Progenitor cell of endocrine pancreas (in vitro differentiated cells): ENCODE results near the gene JRKL. TPM values are rescaled to one million over a fixed set of nuclear protein-coding genes. Genes with fewer than 3 reads are reported as not detected.

Source experiments
- DNase-seq: peaks from one replicate; pipeline ENCODE4 v3.0.0; 2021; ENCODE audit warnings: low spot score; ENCODE audit not compliant: unreplicated experiment
- H3K27ac Mint-ChIP-seq: 2 replicates; pipeline ENCODE4 v1.8.0; 2021; ENCODE audit warnings: mild to moderate bottlenecking, moderate library complexity, mixed read lengths
- H3K27me3 Mint-ChIP-seq: 2 replicates; pipeline ENCODE4 v1.8.0; 2021; ENCODE audit warnings: mixed read lengths
- H3K36me3 Mint-ChIP-seq: 2 replicates; pipeline ENCODE4 v1.8.0; 2022; ENCODE audit warnings: mixed read lengths; ENCODE audit not compliant: insufficient read depth
- H3K4me1 Mint-ChIP-seq: 2 replicates; pipeline ENCODE4 v1.8.0; 2021; ENCODE audit warnings: low read depth, mixed read lengths
- H3K4me3 Mint-ChIP-seq: 2 replicates; pipeline ENCODE4 v1.8.0; 2021; ENCODE audit warnings: low read depth, mild to moderate bottlenecking, moderate library complexity, mixed read lengths
- H3K9me3 Mint-ChIP-seq: 2 replicates; pipeline ENCODE4 v1.8.0; 2021; ENCODE audit warnings: low read depth, mixed read lengths
- total RNA-seq: library from RNA; stranded (reverse); gene quantifications from 2 replicates; pipeline ENCODE4 v1.2.1, GENCODE V29; 2021
- TF ChIP-seq, protein P1 (sequence below): fragments of 200-600 bp; sonication (generic); IDR thresholded peaks from one replicate; pipeline ENCODE4 v1.5.0; 2021; ENCODE audit warnings: antibody characterized with exemption, mild to moderate bottlenecking; ENCODE audit not compliant: unreplicated experiment

The JRKL gene
- total RNA-seq, 1 donor from 2014 or later: 10.6 TPM

DNA sequence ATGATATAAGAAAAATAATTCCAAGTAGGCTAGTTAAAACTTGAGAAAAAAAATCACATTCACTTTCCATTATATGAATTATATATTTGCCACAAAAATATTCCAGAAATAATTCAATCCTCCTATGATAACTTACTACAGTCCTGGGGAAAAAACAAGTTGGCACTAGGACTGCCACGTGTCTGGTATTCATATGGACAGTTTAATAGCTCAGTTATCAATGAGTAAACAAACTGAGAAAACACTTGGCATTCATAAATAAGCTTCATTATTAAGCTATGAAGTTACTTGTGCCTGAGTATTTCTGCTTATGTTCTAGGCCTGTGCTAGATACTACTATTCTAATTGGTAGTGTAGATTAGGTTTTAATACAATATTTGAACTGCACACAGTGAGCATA is 24.3 kb upstream of the JRKL start:
- H3K4me3 Mint-ChIP-seq: no peak overlapping the region
- DNase-seq: no peak
- peaks cover 7% of the 10 kb centered on the region for H3K9me3 Mint-ChIP-seq
- no peaks in the 10 kb centered on the region for H3K27me3 Mint-ChIP-seq
- H3K27ac Mint-ChIP-seq: no peak overlapping the region
- TF ChIP-seq, protein P1, sequence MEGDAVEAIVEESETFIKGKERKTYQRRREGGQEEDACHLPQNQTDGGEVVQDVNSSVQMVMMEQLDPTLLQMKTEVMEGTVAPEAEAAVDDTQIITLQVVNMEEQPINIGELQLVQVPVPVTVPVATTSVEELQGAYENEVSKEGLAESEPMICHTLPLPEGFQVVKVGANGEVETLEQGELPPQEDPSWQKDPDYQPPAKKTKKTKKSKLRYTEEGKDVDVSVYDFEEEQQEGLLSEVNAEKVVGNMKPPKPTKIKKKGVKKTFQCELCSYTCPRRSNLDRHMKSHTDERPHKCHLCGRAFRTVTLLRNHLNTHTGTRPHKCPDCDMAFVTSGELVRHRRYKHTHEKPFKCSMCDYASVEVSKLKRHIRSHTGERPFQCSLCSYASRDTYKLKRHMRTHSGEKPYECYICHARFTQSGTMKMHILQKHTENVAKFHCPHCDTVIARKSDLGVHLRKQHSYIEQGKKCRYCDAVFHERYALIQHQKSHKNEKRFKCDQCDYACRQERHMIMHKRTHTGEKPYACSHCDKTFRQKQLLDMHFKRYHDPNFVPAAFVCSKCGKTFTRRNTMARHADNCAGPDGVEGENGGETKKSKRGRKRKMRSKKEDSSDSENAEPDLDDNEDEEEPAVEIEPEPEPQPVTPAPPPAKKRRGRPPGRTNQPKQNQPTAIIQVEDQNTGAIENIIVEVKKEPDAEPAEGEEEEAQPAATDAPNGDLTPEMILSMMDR: no peak
- H3K36me3 Mint-ChIP-seq: peaks cover 24% of the 10 kb centered on the region
- no peaks in the 10 kb centered on the region for H3K4me1 Mint-ChIP-seq

DNA sequence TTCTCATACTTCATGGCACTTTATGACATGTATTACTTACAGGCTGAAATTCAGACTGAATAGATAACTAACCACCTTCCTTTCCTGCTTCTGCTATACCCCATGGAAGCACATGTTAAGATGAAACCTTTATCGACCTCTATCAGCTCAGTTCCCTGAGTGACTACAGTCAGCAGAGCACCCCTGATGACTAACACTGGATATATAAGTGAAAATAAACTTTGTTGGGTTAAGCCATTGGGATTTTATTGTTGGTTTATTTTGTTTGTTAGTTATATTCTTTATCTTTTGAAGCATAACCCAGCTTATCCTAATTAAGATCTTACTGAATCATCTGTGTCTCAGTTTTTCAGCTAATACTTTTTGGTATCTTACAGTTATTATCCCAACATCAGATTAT is 23.8 kb upstream of the JRKL start:
- TF ChIP-seq, protein P1: no peak
- Mint-ChIP-seq H3K27me3 (no peaks in the 10 kb centered on the region), H3K4me1 (no peaks in the 10 kb centered on the region), H3K36me3 (peaks cover 28% of the 10 kb centered on the region), H3K27ac (no peak overlapping the region), H3K9me3 (peaks cover 7% of the 10 kb centered on the region), H3K4me3 (no peak overlapping the region)
- no peak for DNase-seq

DNA sequence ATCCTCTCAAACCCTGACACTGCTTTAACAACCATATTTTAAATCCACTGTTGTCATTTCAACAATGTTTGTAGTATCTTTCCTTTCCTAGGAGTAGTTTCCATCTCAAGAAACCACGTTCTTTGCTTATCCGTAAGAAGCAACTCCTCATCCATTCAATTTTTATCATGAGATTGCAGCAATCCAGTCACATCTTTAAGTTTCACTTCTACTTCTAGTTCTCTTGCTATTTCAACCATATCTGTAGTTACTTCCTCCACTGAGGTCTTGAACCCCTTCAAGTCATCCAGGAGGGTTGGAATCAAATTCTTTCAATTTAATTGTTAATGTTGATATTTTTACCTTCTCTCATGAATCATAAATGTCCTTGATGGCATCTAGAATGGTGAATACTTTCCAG is 22.5 kb upstream of the JRKL start:
- H3K36me3 Mint-ChIP-seq: peaks cover 33% of the 10 kb centered on the region
- DNase-seq: no peak
- no peak overlapping the region for H3K27ac Mint-ChIP-seq
- H3K4me3 Mint-ChIP-seq: no peak overlapping the region
- no peaks in the 10 kb centered on the region for H3K27me3 Mint-ChIP-seq
- H3K9me3 Mint-ChIP-seq: peaks cover 10% of the 10 kb centered on the region
- H3K4me1 Mint-ChIP-seq: peaks cover 3% of the 10 kb centered on the region
- TF ChIP-seq, protein P1: no peak

DNA sequence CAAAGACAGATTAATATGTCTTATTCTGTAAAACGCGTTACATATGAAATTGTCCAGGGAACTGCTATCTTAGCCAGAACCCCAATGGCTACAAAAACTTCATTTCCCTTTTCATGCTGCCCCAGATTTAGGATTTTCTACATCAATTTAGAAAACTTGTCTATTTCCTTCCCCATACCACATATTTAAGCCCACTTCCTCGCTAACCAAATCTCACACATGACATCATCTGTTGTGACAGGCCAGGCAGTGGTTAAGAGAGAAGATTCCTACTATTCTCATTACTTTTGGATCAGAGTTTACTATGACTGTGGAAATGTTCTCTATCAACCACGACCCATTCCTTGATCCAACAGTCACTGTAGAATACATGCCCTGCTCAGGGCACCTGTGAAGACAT is 16.0 kb upstream of the JRKL start:
- no peak for DNase-seq
- H3K27me3 Mint-ChIP-seq: no peaks in the 10 kb centered on the region
- no peak overlapping the region for H3K4me3 Mint-ChIP-seq
- H3K9me3 Mint-ChIP-seq: peaks cover 9% of the 10 kb centered on the region
- TF ChIP-seq, protein P1: no peak
- H3K36me3 Mint-ChIP-seq: peaks cover 26% of the 10 kb centered on the region
- no peak overlapping the region for H3K27ac Mint-ChIP-seq
- H3K4me1 Mint-ChIP-seq: peaks cover 3% of the 10 kb centered on the region

DNA sequence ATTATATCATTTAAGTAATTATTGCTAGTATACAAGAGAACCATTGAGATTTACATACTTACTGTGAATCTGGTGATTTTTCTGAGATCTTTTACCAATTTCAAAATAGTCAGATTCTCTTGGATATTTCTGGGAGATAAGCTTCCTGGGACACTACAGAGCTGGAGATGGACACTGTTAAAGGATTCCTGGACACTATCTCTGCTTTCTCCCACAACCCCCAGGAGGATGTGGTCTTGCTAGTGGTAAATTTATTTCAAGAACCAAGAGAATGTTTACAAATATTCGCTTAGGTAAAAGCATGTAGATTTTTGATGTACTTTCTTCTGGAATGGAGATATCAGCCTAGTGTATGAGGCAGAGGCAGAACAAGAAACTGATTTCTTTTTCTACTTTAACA is 13.0 kb upstream of the JRKL start:
- no peak for DNase-seq
- H3K27ac Mint-ChIP-seq: no peak overlapping the region
- H3K27me3 Mint-ChIP-seq: no peaks in the 10 kb centered on the region
- no peak overlapping the region for H3K4me3 Mint-ChIP-seq
- H3K4me1 Mint-ChIP-seq: peaks cover 2% of the 10 kb centered on the region
- H3K36me3 Mint-ChIP-seq: peaks cover 14% of the 10 kb centered on the region
- peaks cover 3% of the 10 kb centered on the region for H3K9me3 Mint-ChIP-seq
- TF ChIP-seq, protein P1: no peak
